ENCODE data around the gene PACSIN2.

PACSIN2 gene

DNA sequence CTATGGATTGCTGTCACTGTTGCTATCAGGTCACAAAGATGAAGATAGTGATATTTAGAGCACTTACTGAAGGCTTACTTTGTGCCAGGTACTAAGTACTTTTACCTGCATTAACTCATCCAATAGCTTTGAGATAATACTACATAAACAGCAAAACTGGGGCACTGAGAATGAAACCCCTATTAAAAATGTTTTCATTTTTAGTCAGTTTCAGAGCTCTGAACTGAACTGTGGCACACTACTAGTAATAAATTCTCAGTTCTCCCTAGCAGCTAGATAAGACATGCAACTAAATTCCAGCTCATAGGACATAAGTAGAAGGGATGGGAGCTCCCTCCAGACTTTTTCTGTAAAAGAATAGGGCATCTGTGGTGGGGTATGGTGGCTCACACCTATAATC is 181.8 kb downstream of the PACSIN2 start:
- DNase-seq (ENCODE audit: extremely low spot score): no peak
- POLR2A ChIA-PET: interaction anchor here (0.6 kb wide), 2 partner anchors 19 to 111 kb away, joined by 3 to 5 read pairs; no protein-coding TSS in a partner anchor
- CTCF ChIA-PET: interaction anchor here (1.0 to 2.2 kb wide), 8 partner anchors 9 to 181 kb away, joined by 3 to 10 read pairs (median 4); no protein-coding TSS in a partner anchor
- TF ChIP-seq, protein P1, sequence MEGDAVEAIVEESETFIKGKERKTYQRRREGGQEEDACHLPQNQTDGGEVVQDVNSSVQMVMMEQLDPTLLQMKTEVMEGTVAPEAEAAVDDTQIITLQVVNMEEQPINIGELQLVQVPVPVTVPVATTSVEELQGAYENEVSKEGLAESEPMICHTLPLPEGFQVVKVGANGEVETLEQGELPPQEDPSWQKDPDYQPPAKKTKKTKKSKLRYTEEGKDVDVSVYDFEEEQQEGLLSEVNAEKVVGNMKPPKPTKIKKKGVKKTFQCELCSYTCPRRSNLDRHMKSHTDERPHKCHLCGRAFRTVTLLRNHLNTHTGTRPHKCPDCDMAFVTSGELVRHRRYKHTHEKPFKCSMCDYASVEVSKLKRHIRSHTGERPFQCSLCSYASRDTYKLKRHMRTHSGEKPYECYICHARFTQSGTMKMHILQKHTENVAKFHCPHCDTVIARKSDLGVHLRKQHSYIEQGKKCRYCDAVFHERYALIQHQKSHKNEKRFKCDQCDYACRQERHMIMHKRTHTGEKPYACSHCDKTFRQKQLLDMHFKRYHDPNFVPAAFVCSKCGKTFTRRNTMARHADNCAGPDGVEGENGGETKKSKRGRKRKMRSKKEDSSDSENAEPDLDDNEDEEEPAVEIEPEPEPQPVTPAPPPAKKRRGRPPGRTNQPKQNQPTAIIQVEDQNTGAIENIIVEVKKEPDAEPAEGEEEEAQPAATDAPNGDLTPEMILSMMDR (IDR thresholded peaks at IDR 0.05; ENCODE audit: control extremely low read depth, extremely low read depth, low read depth, missing control alignments): no peak

DNA sequence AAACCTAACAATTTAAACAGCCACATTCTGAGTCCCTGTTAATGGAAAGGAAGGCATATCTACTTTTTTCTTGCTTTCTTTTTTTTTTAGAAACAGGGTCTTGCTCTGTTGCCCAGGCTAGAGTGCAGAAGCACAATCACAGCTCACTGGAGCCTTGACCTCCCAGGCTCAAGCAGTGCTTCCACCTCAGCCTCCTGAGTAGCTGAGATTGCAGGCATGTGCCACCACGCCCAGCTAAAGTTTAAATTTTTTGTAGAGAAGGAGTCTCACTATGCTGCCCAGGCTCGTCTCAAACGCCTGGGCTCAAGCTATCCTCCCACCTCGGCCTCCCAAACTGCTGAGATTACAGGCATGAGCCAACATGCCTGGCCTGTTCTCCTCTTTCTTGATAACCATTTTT is 183.2 kb downstream of the PACSIN2 start:
- ChIA-PET POLR2A (interaction anchor here (0.6 to 0.7 kb wide), 2 partner anchors 58 to 180 kb away, joined by 3 to 11 read pairs; no protein-coding TSS in a partner anchor), CTCF (interaction anchor here (0.8 kb wide), 1 partner anchor 134 kb away, joined by 3 read pairs; no protein-coding TSS in a partner anchor)
- TF ChIP-seq, protein P1 (IDR thresholded peaks at IDR 0.05; ENCODE audit: control extremely low read depth, extremely low read depth, low read depth, missing control alignments): no peak
- no peak for DNase-seq (ENCODE audit: extremely low spot score)

DNA sequence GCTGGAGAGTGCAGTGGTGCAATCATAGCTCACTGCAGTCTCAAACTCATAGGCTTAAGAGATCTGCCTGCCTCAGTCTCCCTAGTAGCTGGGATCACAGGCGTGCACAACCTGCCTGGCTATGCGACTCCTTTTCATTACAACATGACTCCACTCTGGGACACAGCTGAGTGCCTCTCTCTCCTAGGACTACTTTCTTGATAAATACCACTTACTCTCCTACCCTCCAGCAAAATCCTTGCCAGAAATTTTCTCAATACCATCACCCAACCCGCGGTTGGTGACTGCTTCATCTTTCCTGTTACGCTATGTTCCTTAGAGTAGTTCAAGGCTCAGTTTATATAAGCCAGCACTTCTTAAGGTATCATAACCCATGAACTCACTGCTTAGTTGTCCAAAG is 184.8 kb downstream of the PACSIN2 start:
- CTCF ChIA-PET: no interaction called here
- TF ChIP-seq, protein P1 (IDR thresholded peaks at IDR 0.05; ENCODE audit: control extremely low read depth, extremely low read depth, low read depth, missing control alignments): no peak

DNA sequence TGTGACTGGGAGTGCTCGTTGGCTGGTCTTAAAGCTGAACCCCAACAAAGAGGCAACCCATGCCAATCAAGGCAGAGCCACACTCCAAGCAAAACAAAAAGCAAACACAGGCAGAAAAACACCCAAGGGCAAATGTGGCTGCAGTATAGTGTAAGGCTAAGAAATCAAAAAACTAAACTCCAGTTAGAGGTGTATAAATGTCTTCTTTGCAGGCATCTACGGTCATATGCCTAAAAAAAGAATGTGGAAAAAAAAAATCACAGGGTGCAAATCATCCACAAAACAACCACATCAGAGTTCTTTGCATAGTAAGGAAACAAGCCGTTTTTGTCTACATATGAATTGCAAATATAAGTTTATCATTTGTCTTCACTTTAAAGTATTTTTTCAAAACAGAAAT is 185.6 kb downstream of the PACSIN2 start:
- ChIA-PET POLR2A (no interaction called here), CTCF (interaction anchor here (1.5 kb wide), 1 partner anchor 8 kb away, joined by 3 read pairs; no protein-coding TSS in a partner anchor)
- no peak for DNase-seq (ENCODE audit: extremely low spot score)
- TF ChIP-seq, protein P1 (IDR thresholded peaks at IDR 0.05; ENCODE audit: control extremely low read depth, extremely low read depth, low read depth, missing control alignments): no peak

More for the DNA sequence above, 184.8 kb downstream of the PACSIN2 start:
- POLR2A ChIA-PET: no interaction called here
- DNase-seq (ENCODE audit: extremely low spot score): no peak

DNA sequence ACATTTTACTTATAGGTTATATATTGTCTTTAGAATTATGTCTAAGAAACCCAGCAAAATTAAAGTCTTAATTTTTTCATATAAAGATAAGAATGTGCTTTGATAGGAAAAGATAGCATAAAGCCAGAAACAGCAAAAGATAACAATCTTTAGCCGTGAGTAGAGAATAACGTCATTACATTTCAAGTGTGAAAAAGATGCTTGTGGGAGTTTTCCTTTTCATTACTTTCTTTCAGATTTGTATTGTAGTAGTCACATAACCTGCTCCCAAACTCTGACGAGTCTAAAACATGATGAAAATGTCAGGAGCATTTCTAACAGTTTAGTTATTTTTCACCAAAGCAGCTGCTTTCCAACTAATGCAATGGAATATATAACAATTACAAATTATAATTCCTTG is 189.2 kb downstream of the PACSIN2 start:
- DNase-seq (ENCODE audit: extremely low spot score): no peak
- CTCF ChIA-PET: no interaction called here
- POLR2A ChIA-PET: no interaction called here
- TF ChIP-seq, protein P1 (IDR thresholded peaks at IDR 0.05; ENCODE audit: control extremely low read depth, extremely low read depth, low read depth, missing control alignments): no peak

DNA sequence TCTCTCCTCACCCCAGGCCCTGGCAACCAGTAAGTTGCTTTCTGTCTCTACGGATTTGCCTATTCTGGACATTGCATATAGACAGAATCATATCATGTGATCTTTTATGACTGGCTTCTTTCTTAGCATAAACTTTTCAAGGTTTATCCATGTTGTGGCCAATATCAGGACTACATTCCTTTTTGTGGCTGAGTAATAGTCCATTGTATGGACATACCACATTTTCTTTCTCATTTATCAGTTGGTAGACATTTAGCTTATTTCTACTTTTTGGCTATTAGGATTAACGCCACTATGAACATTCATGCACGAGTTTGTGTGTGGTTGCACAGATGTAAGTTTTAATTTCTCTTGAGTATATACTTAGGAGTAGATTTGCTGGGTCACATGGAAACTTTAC is 193.6 kb downstream of the PACSIN2 start:
- DNase-seq (ENCODE audit: extremely low spot score): no peak
- CTCF ChIA-PET: interaction anchor here (1.2 to 2.2 kb wide), 3 partner anchors 10 to 15 kb away, joined by 3 to 7 read pairs (median 4); no protein-coding TSS in a partner anchor
- TF ChIP-seq, protein P1 (IDR thresholded peaks at IDR 0.05; ENCODE audit: control extremely low read depth, extremely low read depth, low read depth, missing control alignments): no peak
- POLR2A ChIA-PET: no interaction called here

All from GM10248 (cell line).